Hematopoietic multipotent progenitor cell treated with erythropoietin and hydrocortisone succinate and interleukin-3 and kit ligand, for 4 days (in vitro differentiated cells): Measurements from ENCODE around the gene CHTF8.
A peak's percentile ranks its signal among the peaks of the same experiment; 100 is the strongest.
"Not testable (repeated sequence)": the region's sequence is repeated elsewhere in the genome, so short reads cannot be mapped to it uniquely, and the experiment has no call there.

Experiments
- DNase-seq: peaks from one replicate; pipeline ENCODE4 v3.0.0-alpha.2; 2015

The CHTF8 gene, protein sequence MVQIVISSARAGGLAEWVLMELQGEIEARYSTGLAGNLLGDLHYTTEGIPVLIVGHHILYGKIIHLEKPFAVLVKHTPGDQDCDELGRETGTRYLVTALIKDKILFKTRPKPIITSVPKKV

DNA sequence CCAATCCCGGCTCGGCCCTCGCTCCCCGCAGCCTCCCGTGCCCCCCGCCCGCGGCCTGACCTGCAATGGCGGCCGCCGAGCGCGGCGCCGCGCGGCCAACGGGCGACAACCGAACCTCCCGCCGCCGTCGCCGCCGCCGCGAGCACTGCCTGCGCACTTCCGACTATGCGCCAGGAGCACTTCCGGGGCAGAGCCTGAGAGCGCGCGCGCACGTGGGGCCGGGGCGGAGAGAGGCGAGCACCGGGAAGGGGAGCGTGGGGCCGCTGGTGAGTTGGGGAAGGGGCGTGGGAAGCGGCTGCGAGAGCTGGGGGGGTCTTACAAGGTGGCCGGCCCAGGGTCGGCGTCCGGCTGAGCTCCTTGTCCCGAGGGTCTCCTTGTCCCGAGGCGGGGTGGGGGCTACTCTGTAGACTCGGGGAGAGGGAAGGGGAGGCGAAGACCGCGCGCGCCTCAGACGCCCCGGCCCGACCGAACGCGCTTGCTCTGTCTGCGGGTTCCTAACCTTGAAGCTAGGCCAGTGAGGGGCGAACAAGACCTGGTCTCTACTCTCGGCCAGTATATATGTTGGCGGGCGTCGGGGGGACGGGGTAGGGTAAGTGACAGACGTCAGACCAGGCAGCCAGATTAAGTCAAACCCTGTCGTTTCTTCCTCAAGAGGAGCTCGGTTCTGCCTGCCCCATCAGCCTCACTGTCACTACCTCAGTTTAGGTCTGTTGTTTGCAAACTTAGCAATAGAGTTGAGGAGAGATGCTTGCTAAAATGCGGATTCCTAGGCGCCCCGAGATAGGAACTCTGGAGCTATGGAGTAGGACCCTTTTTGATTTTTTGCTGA, at the start of gene CHTF8, which contains the start of gene UTP4:
CHTF8 (minus strand) TSS at position 165 of the 829 bp plus-strand sequence. CDS start 11,130 bp downstream, outside the sequence.
UTP4 (plus strand) TSS at position 226 of the 829 bp plus-strand sequence. CDS start 811 bp downstream, outside the sequence.
- peak; percentile 95 for DNase-seq

DNA sequence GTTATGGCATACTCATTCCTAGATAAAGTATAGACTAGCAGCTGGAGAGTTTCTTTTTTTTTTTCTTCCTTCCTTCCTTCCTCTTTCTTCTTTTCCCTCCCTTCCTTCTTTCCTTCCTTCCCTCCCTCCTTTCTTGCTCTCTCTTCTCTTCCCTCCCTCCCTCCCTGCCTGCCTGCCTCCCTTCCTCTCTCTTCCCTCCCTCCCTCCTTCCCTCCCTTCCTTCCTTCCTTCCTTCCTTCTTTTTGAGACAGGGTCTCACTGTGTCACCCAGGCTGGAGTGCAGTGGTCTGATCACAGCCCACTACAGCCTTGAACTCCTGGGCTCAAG, 47.6 kb upstream of the CHTF8 start:
- DNase-seq, result no peak

DNA sequence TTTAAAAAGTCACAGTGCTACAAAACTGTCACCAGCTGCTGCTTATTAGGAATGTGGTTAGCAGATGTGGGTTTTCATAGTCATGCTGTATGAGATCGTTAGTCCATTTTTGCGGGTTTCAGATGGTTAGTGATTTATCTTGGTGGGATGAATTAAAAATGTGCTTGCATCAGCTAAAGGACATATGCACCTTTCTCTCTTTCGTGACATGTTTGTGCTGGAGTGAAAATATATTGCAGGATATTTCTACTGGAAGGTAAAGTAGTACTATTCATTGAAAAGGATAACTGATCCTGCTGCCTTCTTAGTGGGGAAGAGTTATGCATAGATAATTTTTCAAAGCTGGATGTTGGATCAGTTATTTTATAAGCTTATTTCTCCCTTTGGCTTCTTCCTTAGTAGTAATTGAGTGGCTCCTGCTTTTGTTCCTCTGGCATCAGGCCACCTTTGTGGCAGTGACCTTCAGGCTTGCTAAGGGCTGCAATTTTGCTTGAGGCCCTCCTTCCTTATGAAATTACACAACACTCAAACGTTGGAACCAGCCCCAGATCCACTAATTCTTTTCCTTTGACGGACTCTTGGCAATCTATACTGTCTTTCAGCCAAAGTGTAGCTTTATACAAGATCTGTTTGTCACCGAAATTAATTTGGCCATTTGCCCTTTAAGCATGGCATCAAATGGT, 47.1 kb upstream of the CHTF8 start:
- DNase-seq, result peak; percentile 40

DNA sequence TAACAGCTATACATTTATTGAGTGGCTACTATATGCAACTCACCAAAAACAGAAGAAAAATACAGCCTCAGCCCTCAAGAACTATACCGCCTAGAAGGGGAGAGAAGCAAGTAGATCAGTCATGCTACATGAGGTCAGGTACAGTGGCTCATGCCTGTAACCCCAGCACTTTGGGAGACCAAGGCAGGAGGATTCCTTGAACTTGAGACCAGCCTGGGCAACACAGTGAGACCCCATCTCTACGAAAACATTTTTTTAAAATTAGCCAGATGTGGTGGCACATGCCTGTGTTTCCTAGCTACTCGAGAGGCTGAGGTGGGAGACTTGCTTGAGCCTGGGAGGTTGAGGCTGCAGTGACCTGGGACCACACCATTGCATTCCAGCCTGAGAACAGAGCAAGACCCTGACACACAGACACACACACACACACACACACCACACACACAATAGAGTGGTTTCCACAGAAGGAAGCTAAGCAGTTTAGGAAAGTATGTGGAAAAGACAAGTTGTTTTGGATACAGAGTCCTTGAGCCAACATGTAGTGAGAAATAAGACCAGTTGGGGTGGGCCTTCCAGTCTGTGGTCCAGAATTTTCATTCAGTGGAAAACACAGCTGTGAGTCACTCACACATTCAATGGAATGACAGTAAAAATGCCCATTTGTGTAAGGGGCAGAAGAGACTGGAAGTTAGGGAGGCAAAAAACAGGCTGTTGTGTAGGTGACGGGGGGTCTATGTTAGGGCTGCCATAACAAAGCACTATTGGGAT, 43.8 kb upstream of the CHTF8 start:
- DNase-seq, result no peak

DNA sequence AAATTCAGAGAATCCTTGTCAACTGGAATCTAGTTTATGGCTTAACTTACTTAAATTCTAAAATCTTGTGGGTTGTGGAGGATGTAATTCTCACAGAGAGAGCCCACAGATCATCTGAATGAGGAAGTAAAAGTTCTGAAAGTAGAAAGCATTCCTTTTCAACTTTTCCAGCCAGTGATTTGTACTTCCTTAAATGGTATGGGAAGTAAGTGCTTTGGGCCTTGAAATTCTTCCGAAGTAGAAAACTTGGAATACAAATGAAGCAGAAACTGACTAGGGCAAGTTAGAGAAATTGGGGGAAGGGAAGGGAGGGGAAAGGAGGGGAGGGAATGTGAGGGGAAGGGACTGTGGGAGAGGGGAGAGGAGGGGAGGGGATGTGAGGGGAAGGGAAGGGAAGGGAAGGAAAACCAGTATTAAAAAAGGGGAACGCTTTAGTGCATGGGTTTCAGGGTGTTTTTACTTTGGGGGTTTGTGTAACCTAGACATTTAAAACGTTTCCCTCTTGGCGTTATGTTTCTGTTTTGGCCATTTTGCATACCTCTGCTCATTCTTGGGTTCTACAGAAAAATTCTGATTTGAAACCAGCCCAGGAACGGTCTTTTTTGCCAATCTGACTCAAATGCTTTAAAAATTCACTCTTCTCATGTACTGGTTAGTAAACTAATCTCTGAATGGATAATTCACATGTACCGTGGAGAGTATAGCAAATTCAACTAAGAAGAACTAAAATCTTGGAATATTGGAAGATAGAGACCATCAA, 39.1 kb upstream of the CHTF8 start:
- peak; percentile 45 for DNase-seq

DNA sequence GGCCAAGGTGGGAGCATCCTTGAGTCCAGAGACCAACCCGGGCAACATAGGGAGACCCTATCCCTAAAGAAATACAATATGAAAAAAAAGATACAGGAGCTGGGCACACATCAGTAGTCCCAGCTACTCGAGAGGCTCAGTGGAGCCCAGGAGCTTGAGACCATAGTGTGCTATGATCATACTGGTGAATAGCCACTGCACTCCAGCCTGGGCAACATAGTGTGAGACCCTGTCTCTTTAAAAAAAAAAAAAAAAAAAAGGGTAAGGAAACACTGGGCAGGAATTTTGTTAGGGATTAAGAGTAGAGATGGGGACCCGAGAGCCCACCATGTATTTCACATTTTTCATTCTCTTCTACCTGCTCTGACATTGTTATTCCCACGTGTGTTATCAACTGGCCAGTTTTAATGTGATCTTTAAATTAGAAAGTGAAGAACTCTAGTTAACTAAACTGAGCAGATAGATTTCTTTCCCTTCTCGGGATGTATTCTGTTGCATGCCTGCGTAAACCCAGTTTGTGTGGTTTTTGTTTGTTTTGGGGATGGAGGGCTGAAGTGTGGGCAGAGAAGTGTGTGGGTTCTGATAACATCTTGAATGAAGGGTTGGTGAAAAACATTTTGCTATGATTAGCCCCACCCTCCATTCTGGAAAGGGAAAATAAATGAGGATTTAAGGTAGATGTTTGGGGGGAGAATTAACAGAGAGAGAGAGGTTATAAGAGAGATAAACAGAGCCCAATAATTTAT, 37.4 kb upstream of the CHTF8 start:
- no peak for DNase-seq

DNA sequence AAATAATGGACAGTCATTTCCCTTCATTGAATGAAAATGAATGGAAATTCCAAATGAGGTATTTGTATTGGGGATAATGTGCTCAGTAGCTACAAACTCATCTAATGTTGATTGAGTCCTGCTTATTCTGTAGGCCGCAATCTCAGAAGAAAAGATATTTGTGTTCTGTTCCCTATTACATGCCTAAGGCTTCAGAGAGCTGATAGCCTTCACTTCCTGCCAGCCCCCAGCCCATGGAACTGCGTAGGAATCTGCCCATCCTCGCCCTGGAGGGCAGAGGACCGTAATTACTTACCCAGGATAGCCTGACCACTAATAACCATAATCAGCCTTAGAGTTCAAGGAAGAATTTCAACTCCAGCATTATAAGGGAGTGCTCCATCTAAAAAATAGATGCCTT, 36.7 kb upstream of the CHTF8 start:
- no peak for DNase-seq

DNA sequence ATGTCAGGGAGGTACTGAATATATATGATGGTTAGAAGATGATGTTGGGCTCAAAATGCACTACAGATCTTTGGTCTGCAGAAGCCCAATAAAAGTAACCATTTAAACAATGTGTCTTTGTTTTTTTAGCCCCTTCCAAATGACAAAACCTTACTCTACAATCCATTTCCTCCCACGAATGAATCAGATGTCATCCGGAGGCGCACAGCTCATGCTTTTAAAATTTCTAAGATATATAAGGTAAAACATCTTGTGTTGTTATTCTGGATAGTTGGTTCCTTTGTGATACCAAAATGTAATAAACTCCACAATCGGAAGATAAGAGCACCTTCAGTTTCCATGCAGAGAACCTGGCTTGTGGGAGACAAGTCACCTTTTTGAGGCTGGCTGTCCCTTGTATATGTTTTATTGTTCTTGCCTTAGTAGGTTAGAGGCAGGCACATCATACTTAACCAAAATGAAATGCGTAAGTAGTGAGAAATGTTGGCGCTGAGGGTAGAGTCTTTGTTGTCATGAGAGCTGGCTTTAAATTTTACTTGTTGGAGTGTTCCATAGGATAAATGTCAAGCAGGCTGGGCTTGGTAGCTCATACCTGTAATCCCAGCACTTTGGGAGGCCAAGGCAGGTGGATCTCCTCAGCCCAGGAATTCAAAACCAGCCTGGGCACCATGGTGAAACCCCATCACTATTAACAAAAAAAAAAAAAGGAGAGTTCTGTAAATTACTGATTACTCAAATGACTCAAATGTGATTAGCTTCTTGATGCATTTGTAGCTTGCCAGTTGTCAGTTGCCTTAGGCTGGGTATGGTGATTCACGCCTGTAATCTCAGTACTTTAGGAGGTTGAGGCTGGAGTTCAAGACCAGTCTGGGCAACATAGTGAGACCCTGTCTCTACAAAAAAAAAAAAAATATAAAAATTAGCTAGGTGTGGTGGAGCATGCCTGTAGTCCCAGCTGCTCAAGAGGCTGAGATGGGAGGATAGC, 34.9 kb upstream of the CHTF8 start:
- no peak for DNase-seq

DNA sequence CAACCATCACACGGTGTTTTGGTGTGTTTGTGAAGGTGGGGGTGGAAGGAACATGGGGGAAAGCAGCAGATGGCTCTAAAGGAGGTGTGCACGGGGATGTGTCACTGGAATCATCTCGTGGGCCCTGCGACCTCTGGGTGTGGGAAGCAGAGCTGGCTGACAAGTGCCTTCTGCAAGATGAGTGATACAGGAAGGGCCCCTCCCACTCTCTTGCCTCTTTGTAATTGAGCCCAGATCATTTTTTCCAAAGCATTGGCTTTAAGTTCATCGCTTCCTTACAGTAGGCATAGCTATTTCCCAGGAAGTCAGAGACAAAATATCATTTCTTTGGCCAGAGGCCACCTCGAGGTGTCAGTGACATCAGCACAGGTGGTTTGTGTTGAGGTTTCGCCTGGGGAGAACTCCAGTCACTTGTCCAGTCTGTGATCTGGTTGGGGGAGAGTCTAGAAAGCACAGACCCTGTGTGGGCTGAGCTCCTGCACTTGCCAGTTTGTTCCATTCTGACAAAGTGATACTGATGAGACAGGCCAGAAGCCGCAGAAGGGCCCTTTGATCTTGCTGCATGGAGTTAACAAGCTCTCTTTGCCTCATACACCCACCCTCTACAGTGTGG, 33.9 kb upstream of the CHTF8 start:
- DNase-seq, result no peak

DNA sequence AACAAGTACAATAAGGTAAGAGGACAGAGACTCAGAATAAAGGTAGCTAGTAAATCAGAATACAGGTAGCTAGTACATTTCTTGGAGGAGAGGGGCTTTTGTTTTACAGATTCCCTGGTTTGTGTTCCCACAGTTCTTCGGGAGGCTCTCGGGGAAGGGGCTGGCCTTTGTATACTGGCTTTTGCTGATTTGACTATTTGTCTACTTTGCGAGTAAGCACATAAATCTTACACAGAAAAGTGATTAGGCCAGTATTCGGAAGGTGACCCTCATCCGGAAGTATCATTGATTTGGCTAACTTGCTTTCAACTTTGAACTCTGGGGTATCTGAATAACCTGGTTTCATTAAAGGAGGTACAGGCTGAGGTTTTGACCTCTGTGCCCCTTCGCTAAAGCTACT, 33.2 kb upstream of the CHTF8 start:
- no peak for DNase-seq

DNA sequence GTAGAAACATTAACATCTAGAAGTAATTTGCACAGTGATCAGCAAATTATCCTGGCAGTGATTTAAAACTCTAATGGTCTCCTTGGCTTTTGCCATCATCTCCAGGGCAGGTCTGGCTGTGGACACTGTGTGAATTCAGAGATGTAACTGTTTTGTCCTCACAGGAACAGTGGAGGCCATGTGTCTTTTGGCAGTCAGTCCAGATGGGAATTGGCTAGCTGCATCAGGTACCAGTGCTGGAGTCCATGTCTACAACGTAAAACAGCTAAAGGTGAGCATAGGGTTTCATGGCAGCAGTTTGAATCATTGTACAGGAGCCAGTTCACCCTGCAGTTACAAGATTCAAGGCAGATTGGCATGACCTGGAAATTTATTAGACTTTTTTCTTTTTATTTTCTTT, 27.8 kb upstream of the CHTF8 start:
- no peak for DNase-seq

DNA sequence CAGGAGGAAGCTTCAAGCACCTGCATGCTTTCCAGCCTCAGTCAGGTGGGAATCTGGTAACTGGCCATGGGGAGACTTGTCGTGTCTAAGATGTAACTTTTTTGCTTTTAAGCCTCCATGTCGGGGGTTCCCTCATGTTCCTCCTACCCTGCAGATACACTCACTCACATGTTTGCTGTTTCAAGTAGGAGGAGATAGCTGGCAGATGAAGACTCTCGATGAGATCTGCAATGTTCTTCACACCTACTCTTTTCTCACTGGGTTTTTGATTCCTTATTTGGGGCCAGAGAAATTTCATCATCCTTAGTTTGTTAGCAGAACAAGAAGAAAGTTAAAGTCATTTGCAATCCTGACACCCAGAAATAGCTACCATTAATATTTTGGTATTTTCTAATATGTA, 24.8 kb upstream of the CHTF8 start:
- DNase-seq, result no peak

DNA sequence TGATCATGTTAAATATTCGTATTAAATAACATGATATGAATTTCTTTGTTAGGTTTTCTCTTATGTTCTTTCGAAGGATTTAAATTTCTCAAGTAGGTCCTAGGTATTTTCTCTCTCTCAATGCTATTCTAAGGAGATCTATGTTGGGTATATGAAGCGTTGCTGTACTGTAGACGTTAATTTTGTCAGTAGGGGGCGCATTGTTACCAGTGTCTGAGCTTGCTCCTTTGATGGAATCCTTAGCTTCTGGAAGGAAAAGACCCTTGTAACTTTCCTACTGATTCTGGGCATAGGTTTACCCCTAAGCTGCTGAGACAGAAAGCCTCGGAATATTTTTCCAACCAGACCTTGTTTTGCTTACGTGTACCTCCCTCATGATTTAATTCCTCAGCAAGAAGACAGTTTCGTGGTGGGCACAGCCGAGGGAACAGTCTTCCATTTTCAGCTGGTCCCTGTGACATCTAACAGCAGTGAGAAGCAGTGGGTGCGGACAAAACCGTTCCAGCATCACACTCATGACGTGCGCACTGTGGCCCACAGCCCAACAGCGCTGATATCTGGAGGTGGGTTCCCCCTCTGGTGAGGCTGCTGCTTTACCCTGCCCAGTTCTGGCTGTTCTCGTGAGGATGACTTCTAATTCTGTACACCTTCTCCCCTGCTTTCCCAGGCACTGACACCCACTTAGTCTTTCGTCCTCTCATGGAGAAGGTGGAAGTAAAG, 17.9 kb upstream of the CHTF8 start:
- peak; percentile 86 for DNase-seq

DNA sequence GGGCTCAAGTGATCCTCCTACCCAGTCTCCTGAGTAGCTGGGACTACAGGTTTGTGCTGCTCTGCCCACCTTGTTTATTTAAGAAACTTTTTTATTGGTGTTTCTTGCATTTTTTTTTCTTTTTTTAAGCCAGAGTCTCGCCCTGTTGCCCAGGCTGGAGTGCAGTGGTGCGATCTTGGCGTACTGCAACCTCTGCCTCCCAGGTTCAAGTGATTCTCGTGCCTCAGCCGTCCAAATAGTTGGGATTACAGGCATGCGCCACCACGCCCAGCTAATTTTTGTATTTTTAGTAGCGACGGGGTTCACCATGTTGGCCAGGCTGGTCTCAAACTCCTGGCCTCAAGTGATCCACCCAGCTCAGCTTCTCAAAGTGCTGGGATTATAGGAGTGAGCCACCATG, 17.2 kb upstream of the CHTF8 start:
- DNase-seq, result not testable (repeated sequence)

DNA sequence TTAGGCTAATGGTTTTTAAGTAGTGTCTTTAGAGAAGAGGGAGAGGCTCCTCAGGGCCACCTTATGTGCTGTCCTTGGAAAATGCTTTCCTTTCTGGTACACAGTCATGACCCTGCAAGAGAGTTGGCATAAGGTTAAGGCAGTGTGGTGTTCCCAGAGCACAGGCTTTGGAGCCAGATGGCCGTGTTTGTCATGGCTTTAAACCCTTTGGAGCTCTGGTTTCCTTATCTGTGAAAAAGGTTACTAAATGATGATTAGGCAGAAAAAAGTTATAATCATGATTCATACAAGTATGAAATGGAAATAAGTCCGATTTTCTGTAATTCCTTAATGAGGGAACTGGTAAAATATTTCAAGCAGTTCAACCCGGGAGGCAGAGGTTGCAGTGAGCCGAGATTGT, 13.3 kb upstream of the CHTF8 start:
- DNase-seq, result no peak

DNA sequence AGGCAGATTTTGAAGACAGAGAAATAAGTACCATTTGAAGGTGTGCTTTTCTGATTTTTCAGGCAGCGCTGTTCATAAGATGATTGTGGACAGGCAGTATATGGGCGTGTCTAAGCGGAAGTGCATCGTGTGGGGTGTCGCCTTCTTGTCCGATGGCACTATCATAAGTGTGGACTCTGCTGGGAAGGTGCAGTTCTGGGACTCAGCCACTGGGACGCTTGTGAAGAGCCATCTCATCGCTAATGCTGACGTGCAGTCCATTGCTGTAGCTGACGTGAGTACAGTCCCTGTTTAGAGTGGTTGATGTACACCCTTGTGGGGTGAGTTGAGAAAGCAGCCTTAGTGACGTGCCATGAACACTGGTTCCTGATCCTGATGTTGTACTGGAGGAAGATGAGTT, 10.7 kb upstream of the CHTF8 start:
- peak; percentile 62 for DNase-seq

DNA sequence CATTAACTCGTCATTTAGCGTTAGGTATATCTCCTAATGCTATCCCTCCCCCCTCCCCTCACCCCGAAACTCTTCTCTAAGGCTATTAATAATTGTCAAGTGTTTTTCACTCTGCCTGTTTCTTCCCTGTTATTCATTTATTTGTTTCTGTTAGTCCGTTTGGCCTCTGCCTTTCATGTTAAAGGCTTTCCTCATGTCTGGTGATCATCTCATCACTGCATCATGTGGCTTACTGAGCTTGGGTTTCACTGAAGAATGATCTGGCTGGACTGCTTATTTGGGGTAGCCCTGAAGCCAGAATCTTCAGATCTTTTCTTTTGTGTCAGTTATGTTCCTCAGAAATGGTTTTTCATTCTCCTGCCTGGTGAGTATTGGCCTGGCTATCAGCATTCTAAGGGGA, 9.5 kb upstream of the CHTF8 start:
- no peak for DNase-seq

DNA sequence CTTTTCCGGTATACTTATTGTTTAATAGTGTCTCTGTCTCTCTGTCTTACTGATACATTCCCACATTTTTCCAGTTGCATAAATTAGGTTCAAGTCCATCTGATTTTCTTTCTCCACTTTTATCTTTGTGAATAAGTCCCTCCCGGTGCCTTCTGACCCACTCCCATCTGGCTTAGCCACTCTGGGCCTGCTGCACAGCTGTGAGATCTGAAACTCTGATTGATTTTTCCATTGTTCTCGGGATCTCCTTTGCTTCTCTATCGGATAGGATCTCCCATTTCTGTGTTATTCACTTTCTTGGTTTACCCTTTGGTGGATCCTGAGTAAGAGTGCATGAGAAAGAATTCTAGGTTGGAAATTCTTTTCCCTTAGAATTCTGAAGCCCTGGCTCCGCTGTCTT, 8.6 kb upstream of the CHTF8 start:
- no peak for DNase-seq

DNA sequence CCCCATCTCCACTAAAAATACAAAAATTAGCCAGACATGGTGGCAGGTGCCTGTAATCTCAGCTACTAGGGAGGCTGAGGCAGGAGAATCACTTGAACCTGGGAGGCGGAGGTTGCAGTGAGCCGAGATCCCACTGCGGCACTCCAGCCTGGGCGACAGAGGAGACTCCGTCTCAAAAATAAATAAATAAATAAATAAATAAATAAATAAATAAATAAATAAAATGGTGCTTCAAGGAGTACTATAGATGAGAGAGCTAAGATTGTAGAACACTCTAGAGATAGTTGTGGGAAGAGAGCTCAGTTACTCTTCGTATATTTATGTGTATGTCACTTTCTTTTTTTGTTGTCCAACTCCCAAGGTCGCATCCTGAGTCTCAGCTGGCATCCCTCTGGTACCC, 7.1 kb upstream of the CHTF8 start:
- DNase-seq, result not testable (repeated sequence)
